Activated naive CD4-positive, alpha-beta T cell treated with anti-CD3 and anti-CD28 coated beads, Interleukin-2, amount 50 U/mL, for 72 hours (primary cell): ENCODE measurements around the gene GBP5. TPM values are rescaled to one million over a fixed set of nuclear protein-coding genes. Genes with fewer than 3 reads are reported as not detected.
"Not testable (repeated sequence)": the region's sequence is repeated elsewhere in the genome, so short reads cannot be mapped to it uniquely, and the experiment has no call there.

Source experiments
- ATAC-seq, 2 donors: fragments of 150-1000 bp; cut with Tn5 transposase; 2 replicates each; pipeline ENCODE4 v1.10.0; 2021; ENCODE audit warnings: mild to moderate bottlenecking in 2 of 2, moderate library complexity in 2 of 2
- DNase-seq, 2 donors: peaks; one replicate each; pipeline ENCODE4 v3.0.0; 2021 to 2022; ENCODE audit warnings: low spot score in 2 of 2
- H3K27ac Mint-ChIP-seq, 2 donors: one replicate each; pipeline ENCODE4 v1.8.0; 2022; ENCODE audit warnings: mild to moderate bottlenecking in 2 of 2, mixed read lengths in 2 of 2
- H3K36me3 Mint-ChIP-seq, 2 donors: one replicate each; pipeline ENCODE4 v1.8.0; 2022; ENCODE audit warnings: mixed read lengths in 2 of 2
- H3K9me3 Mint-ChIP-seq, 2 donors: one replicate each; pipeline ENCODE4 v1.8.0; 2022; ENCODE audit warnings: mixed read lengths in 2 of 2
- total RNA-seq, 2 donors: library from RNA; stranded (reverse); gene quantifications; one replicate each; pipeline ENCODE4 v1.2.3, GENCODE V29; 2022

The GBP5 gene
- total RNA-seq, 2 donors from 2014 or later, result 86.8 to 151 TPM

- H3K9me3 Mint-ChIP-seq, result peaks cover 27 to 52% of the 10 kb centered on the region in 2 donors
- DNase-seq (no peak), ATAC-seq (peak in 1 of 2 donors; percentile 71)
- H3K27ac Mint-ChIP-seq, result peak overlapping the region; percentile 88 to 97
- peaks cover 40 to 78% of the 10 kb centered on the region in 2 donors for H3K36me3 Mint-ChIP-seq
These were observed 15.3 kb upstream of the GBP5 start for GRCh38 chr1:89288051-89288340.

GRCh38 chr1:89287181-89288050 lies 14.8 kb upstream of the GBP5 start:
- Mint-ChIP-seq H3K9me3 (peaks cover 21 to 46% of the 10 kb centered on the region in 2 donors), H3K27ac (peak overlapping the region; percentile 88 to 97), H3K36me3 (peaks cover 34 to 73% of the 10 kb centered on the region in 2 donors)
- ATAC-seq (peak in 1 of 2 donors; percentile 25), DNase-seq (no peak)

GRCh38 chr1:89286549-89287180 lies 14.0 kb upstream of the GBP5 start:
- ATAC-seq, result peak; percentile 72 to 80
- H3K27ac Mint-ChIP-seq, result peak overlapping the region; percentile 88 to 97
- H3K36me3 Mint-ChIP-seq, result peaks cover 26 to 73% of the 10 kb centered on the region in 2 donors
- peaks cover 14 to 45% of the 10 kb centered on the region in 2 donors for H3K9me3 Mint-ChIP-seq
- no peak for DNase-seq

GRCh38 chr1:89285745-89286380 lies 13.2 kb upstream of the GBP5 start:
- peak in 1 of 2 donors; percentile 49 for ATAC-seq
- Mint-ChIP-seq H3K36me3 (peaks cover 26 to 69% of the 10 kb centered on the region in 2 donors), H3K9me3 (peaks cover 13 to 50% of the 10 kb centered on the region in 2 donors), H3K27ac (peak overlapping the region; percentile 88 to 97)
- no peak for DNase-seq

GRCh38 chr1:89284078-89284763 lies 11.6 kb upstream of the GBP5 start:
- ATAC-seq, DNase-seq: not testable (repeated sequence)
- Mint-ChIP-seq H3K36me3 (peaks cover 26 to 53% of the 10 kb centered on the region in 2 donors), H3K27ac (peak overlapping the region in 1 of 2 donors; percentile 88), H3K9me3 (peaks cover 13 to 36% of the 10 kb centered on the region in 2 donors)

- Mint-ChIP-seq H3K36me3 (peaks cover 19 to 43% of the 10 kb centered on the region in 2 donors), H3K27ac (peak overlapping the region in 1 of 2 donors; percentile 77), H3K9me3 (peaks cover 18 to 27% of the 10 kb centered on the region in 2 donors)
- no peak for ATAC-seq
- DNase-seq, result no peak
These were observed 8.1 kb upstream of the GBP5 start for GRCh38 chr1:89280766-89281165.

GRCh38 chr1:89279011-89279466 lies 6.4 kb upstream of the GBP5 start:
- H3K27ac Mint-ChIP-seq, result peak overlapping the region; percentile 93 to 96
- peak in 1 of 2 donors; percentile 18 for DNase-seq
- peaks cover 15 to 37% of the 10 kb centered on the region in 2 donors for H3K36me3 Mint-ChIP-seq
- peaks cover 13 to 18% of the 10 kb centered on the region in 2 donors for H3K9me3 Mint-ChIP-seq
- peak; percentile 30 to 38 for ATAC-seq

- Mint-ChIP-seq H3K27ac (peak overlapping the region; percentile 93 to 96), H3K36me3 (peaks cover 21 to 36% of the 10 kb centered on the region in 2 donors), H3K9me3 (peaks cover 14% of the 10 kb centered on the region in 2 donors)
- ATAC-seq (peak; percentile 25 to 34), DNase-seq (no peak)
These were observed 5.1 kb upstream of the GBP5 start for GRCh38 chr1:89277725-89278124.

- ATAC-seq, result no peak
- DNase-seq, result no peak
- H3K36me3 Mint-ChIP-seq, result peaks cover 31 to 39% of the 10 kb centered on the region in 2 donors
- peaks cover 10 to 14% of the 10 kb centered on the region in 2 donors for H3K9me3 Mint-ChIP-seq
- peak overlapping the region in 1 of 2 donors; percentile 96 for H3K27ac Mint-ChIP-seq
These were observed 4.0 kb upstream of the GBP5 start for GRCh38 chr1:89276690-89277089.

- H3K36me3 Mint-ChIP-seq, result peaks cover 44 to 57% of the 10 kb centered on the region in 2 donors
- DNase-seq (no peak), ATAC-seq (peak; percentile 68 to 73)
- peaks cover 4 to 14% of the 10 kb centered on the region in 2 donors for H3K9me3 Mint-ChIP-seq
- H3K27ac Mint-ChIP-seq, result peak overlapping the region; percentile 96 to 100
These were observed 1.8 kb upstream of the GBP5 start for GRCh38 chr1:89274411-89274857.

- H3K27ac Mint-ChIP-seq, result peak overlapping the region; percentile 96 to 97
- H3K9me3 Mint-ChIP-seq, result peaks cover 4 to 12% of the 10 kb centered on the region in 2 donors
- DNase-seq, result peak in 1 of 2 donors; percentile 23
- peaks cover 47 to 67% of the 10 kb centered on the region in 2 donors for H3K36me3 Mint-ChIP-seq
- peak in 1 of 2 donors; percentile 5 for ATAC-seq
These were observed 691 bp upstream of the GBP5 start for GRCh38 chr1:89273324-89273778.

- H3K9me3 Mint-ChIP-seq, result peaks cover 4 to 10% of the 10 kb centered on the region in 2 donors
- peak overlapping the region; percentile 96 to 97 for H3K27ac Mint-ChIP-seq
- no peak for DNase-seq
- peaks cover 42 to 76% of the 10 kb centered on the region in 2 donors for H3K36me3 Mint-ChIP-seq
- ATAC-seq, result peak; percentile 18 to 35
These were observed 1.2 kb downstream of the GBP5 start for GRCh38 chr1:89271341-89272015.

- peaks cover 50 to 80% of the 10 kb centered on the region in 2 donors for H3K36me3 Mint-ChIP-seq
- H3K27ac Mint-ChIP-seq, result peak overlapping the region; percentile 4 to 96
- peaks cover 4 to 10% of the 10 kb centered on the region in 2 donors for H3K9me3 Mint-ChIP-seq
- ATAC-seq (no peak), DNase-seq (no peak)
These were observed 2.2 kb downstream of the GBP5 start for GRCh38 chr1:89270423-89270822.

GRCh38 chr1:89269277-89269676 lies 3.4 kb downstream of the GBP5 start:
- DNase-seq (no peak), ATAC-seq (no peak)
- Mint-ChIP-seq H3K36me3 (peaks cover 50 to 82% of the 10 kb centered on the region in 2 donors), H3K27ac (peak overlapping the region; percentile 17 to 40), H3K9me3 (peaks cover 4 to 7% of the 10 kb centered on the region in 2 donors)

GRCh38 chr1:89262643-89263042 lies 10.0 kb downstream of the GBP5 start:
- DNase-seq (no peak), ATAC-seq (no peak)
- Mint-ChIP-seq H3K27ac (peak overlapping the region in 1 of 2 donors; percentile 8), H3K9me3 (no peaks in the 10 kb centered on the region), H3K36me3 (peaks cover 45 to 78% of the 10 kb centered on the region in 2 donors)
